ENCODE results near the gene CPXCR1.
"Not testable (repeated sequence)": the region's sequence is repeated elsewhere in the genome, so short reads cannot be mapped to it uniquely, and the experiment has no call there.

The CPXCR1 gene

GRCh38 chrX:88746925-88747324 is at the start of gene CPXCR1:
CPXCR1 (plus strand) TSS chrX:88747225; CDS start chrX:88753415, 6,190 bp downstream.
- in situ Hi-C loops (cut with MboI; ENCODE audit: low sequenced_read_pairs): no loop called here

GRCh38 chrX:88735835-88736234 is 11.2 kb upstream of the CPXCR1 start:
- in situ Hi-C loops (cut with MboI; ENCODE audit: low sequenced_read_pairs): no loop called here

- in situ Hi-C loops (cut with MboI; ENCODE audit: low sequenced_read_pairs): not testable (repeated sequence)
These were observed 810 bp upstream of the CPXCR1 start for GRCh38 chrX:88746215-88746614.

GRCh38 chrX:88752339-88752738 is 5.3 kb downstream of the CPXCR1 start:
- in situ Hi-C loops (cut with MboI; ENCODE audit: low sequenced_read_pairs): not testable (repeated sequence)

- in situ Hi-C loops (cut with MboI; ENCODE audit: low sequenced_read_pairs): no loop called here
These were observed 42.8 kb downstream of the CPXCR1 start for GRCh38 chrX:88789825-88790224.

Measured in HL-60/S4 treated with retinoic acid at 250 ng/mL for 4 days and 3 days (cell line).